GM12875 (cell line): ENCODE measurements around the gene TSPAN4.

Source experiments
- H3K4me3 ChIP-seq: one replicate; pipeline ENCODE4 v1.5.1; 2011; ENCODE audit warnings: low read depth, low read length, control low read depth
- CTCF ChIP-seq: IDR thresholded peaks from 2 replicates; pipeline ENCODE4 v1.5.1; 2011; ENCODE audit warnings: low read depth, mild to moderate bottlenecking, control low read depth, inconsistent platforms, low read length, moderate library complexity, borderline replicate concordance; ENCODE audit not compliant: insufficient read depth

The TSPAN4 gene

GRCh38 chr11:871472-871871, 28.8 kb downstream of the TSPAN4 start:
- no peak for TF ChIP-seq CTCF
- no peak overlapping the region for H3K4me3 ChIP-seq

GRCh38 chr11:872799-873198, 30.1 kb downstream of the TSPAN4 start:
- no peak overlapping the region for H3K4me3 ChIP-seq
- no peak for TF ChIP-seq CTCF

- TF ChIP-seq CTCF: no peak
- H3K4me3 ChIP-seq: no peak overlapping the region
Observed at GRCh38 chr11:873706-874105, 31.1 kb downstream of the TSPAN4 start.

DNA sequence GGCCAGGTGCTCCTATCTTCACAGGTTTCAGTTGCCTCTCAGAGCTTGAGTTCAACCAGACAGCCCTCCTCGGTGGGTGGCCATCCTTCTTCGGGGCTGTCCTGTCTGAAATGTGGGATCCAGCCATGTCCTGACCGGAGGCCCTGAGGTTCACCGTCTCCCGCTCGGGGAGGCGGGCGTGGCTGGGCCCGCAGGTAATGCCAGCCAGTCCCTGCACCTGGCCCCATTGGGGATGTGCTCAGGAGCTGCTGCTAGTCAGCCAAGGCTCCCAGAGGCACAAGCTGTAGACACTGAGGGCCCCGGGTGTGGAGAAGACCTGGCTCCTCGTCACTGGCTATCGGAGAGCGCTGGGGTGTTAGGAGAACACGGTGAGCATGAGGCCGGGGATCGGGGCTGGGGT, 32.6 kb downstream of the TSPAN4 start:
- no peak overlapping the region for H3K4me3 ChIP-seq
- TF ChIP-seq CTCF: no peak

DNA sequence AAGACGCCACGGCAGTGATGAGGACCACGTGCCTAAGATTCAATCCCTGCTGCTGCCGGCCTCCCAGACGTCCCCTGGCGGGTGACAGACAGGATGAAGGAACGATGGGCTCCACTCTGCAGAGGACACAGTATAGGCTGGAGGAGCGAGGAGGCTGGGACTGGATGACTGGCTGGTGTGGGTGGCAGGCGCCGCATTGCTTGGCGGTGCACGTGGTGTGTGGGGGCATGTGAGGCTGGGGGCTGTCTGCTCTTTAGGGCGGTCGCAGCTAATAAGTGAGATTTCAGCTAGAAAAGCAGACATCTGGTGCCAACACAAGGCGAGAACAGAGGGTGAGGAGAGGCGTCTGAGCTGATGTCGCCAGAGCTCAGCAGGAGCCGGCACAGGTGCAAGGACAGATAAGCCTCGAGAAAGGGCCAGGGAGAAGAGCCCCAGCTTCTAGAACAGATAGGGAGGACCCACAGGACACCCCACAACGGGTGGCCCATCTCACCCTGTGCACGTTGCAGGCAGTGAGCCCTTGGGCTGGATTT, 33.2 kb downstream of the TSPAN4 start:
- TF ChIP-seq CTCF: no peak
- H3K4me3 ChIP-seq: no peak overlapping the region

DNA sequence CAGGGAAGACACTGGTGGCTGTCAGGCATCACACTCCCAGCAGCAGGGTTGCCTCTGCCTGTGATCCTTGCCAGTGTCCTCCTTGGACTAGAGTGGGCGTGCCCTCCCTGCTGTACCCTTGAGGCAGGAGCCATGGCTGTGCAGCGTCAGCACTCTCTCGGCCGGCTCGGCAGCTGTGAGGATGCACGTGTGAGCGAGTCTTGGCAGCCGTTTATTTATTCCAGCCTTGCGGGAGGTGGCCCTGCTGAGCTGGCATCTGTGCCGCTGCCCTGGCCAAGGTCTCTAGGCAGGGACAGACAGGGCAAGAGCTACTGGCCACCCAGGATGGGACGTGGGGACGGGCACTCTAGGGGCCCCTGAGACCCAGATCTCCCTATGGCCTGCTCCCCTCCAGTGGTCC, 33.9 kb downstream of the TSPAN4 start:
- H3K4me3 ChIP-seq: no peak overlapping the region
- no peak for TF ChIP-seq CTCF

- no peak overlapping the region for H3K4me3 ChIP-seq
- no peak for TF ChIP-seq CTCF
Observed at GRCh38 chr11:877565-877964, 34.9 kb downstream of the TSPAN4 start.
